MM.1S (cell line): Measurements from ENCODE around the gene ZIC5.

Experiments
- EZH2 ChIP-seq: fragments of 300-600 bp; sonication (generic); optimal IDR thresholded peaks from 2 replicates; pipeline ENCODE3; 2017; ENCODE audit warnings: low read depth, mild to moderate bottlenecking, antibody characterized with exemption, low read length, mixed read lengths
- EZH2phosphoT487 ChIP-seq: fragments of 300-600 bp; sonication (generic); IDR thresholded peaks from 2 replicates; pipeline ENCODE4 v1.6.1; 2018; ENCODE audit warnings: antibody characterized with exemption, low read length
- TF ChIP-seq, protein P1 (sequence below): fragments of 300-600 bp; sonication (generic); IDR thresholded peaks from 2 replicates; pipeline ENCODE4 v1.5.1; 2016; ENCODE audit warnings: antibody characterized with exemption, low read length, mixed read lengths

DNA sequence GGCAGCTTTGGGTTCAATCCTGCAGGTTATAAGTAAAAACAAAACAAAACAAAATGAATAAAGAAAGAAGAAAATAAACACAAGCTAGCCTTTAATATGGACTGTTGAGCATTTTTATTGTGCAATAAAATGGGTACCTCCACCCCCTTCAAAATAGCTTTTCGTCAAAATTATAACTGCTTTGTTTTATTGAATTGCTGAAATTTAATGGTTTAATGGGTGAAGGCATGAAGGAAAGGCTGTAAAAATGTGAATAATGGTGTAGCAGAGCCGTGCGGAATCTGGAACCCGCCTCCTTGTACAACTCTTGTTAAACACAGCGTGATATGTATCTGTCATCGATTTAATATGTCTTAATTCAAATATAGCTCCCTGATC, 2.2 kb upstream of the ZIC5 start:
- TF ChIP-seq, protein P1, sequence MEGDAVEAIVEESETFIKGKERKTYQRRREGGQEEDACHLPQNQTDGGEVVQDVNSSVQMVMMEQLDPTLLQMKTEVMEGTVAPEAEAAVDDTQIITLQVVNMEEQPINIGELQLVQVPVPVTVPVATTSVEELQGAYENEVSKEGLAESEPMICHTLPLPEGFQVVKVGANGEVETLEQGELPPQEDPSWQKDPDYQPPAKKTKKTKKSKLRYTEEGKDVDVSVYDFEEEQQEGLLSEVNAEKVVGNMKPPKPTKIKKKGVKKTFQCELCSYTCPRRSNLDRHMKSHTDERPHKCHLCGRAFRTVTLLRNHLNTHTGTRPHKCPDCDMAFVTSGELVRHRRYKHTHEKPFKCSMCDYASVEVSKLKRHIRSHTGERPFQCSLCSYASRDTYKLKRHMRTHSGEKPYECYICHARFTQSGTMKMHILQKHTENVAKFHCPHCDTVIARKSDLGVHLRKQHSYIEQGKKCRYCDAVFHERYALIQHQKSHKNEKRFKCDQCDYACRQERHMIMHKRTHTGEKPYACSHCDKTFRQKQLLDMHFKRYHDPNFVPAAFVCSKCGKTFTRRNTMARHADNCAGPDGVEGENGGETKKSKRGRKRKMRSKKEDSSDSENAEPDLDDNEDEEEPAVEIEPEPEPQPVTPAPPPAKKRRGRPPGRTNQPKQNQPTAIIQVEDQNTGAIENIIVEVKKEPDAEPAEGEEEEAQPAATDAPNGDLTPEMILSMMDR, result no peak
- TF ChIP-seq EZH2, result no peak
- TF ChIP-seq EZH2phosphoT487, result no peak
